ENCODE measurements around the gene DNAJC6.

The DNAJC6 gene

GRCh38 chr1:65409816-65410326 lies 100.5 kb downstream of the DNAJC6 start:
- DNase-seq = no peak

- no peak for DNase-seq
Measured at GRCh38 chr1:65412256-65412983, 103.1 kb downstream of the DNAJC6 start.

- DNase-seq = no peak
Measured at GRCh38 chr1:65412984-65413375, 103.6 kb downstream of the DNAJC6 start.

GRCh38 chr1:65414538-65414937 lies 105.2 kb downstream of the DNAJC6 start:
- no peak for DNase-seq

- no peak for DNase-seq
Measured at GRCh38 chr1:65416767-65417166, 107.4 kb downstream of the DNAJC6 start.

GRCh38 chr1:65417729-65418128 lies 108.4 kb downstream of the DNAJC6 start:
- DNase-seq = no peak

- DNase-seq = no peak
Measured at GRCh38 chr1:65418522-65419185, 109.3 kb downstream of the DNAJC6 start.

- DNase-seq = peak; percentile 90
Measured at GRCh38 chr1:65419681-65420589, 110.6 kb downstream of the DNAJC6 start.

- peak; percentile 52 for DNase-seq
Measured at GRCh38 chr1:65420590-65421350, 111.4 kb downstream of the DNAJC6 start, which contains the start of the genes LEPR and LEPROT. TSS of gene LEPR (plus strand) at chr1:65420668. CDS start at chr1:65565566, 144,898 bp downstream. TSS of gene LEPROT (plus strand) at chr1:65420668. CDS start at chr1:65420725, 57 bp downstream.

- no peak for DNase-seq
Measured at GRCh38 chr1:65421351-65422025, 112.1 kb downstream of the DNAJC6 start.

- DNase-seq = no peak
Measured at GRCh38 chr1:65422241-65423203, 113.2 kb downstream of the DNAJC6 start.

- DNase-seq = no peak
Measured at GRCh38 chr1:65423884-65424572, 114.7 kb downstream of the DNAJC6 start.

GRCh38 chr1:65424573-65424889 lies 115.2 kb downstream of the DNAJC6 start:
- no peak for DNase-seq

- DNase-seq = no peak
Measured at GRCh38 chr1:65425006-65425405, 115.7 kb downstream of the DNAJC6 start.

GRCh38 chr1:65425697-65426096 lies 116.4 kb downstream of the DNAJC6 start:
- DNase-seq = no peak

GRCh38 chr1:65429078-65429477 lies 119.7 kb downstream of the DNAJC6 start:
- DNase-seq = no peak

GRCh38 chr1:65429806-65430205 lies 120.5 kb downstream of the DNAJC6 start:
- no peak for DNase-seq

GRCh38 chr1:65431111-65431705 lies 121.9 kb downstream of the DNAJC6 start:
- no peak for DNase-seq

GRCh38 chr1:65432918-65433317 lies 123.6 kb downstream of the DNAJC6 start:
- no peak for DNase-seq

GRCh38 chr1:65434255-65434654 lies 124.9 kb downstream of the DNAJC6 start:
- DNase-seq = no peak
